HepG2 (cell line): Measurements from ENCODE around the gene GNA12. TPM values are rescaled to one million over a fixed set of nuclear protein-coding genes. Genes with fewer than 3 reads are reported as not detected.

Experiments used
- ATAC-seq: fragments of 200-7000 bp; cut with Tn5 transposase; 3 replicates; pipeline ENCODE4 v1.9.1; 2020; ENCODE audit warnings: mild to moderate bottlenecking, moderate library complexity
- BruUV-seq: library from RNA; stranded (reverse); fragments of 400-500 nt; replicated peaks from 2 replicates; lab custom pipeline; 2021; lab: Mats Ljungman, UMichigan
- CTCF ChIA-PET: fragments of 300-600 bp; formaldehyde crosslinking; extraction: SDS; loops from one replicate; lab custom pipeline; 2021; ENCODE audit warnings: low total read pairs, inconsistent platforms, low intra/inter-chr PET ratio; lab: Yijun Ruan, JAX
- POLR2A ChIA-PET: fragments of 350-600 bp; sonication (Branson Sonifier 250); formaldehyde crosslinking; loops from one replicate; lab custom pipeline; 2020; ENCODE audit warnings: antibody characterized with exemption, inconsistent platforms; lab: Yijun Ruan, JAX
- DNase-seq: peaks from one replicate; pipeline ENCODE4 v3.0.0-alpha.2; 2015; ENCODE audit warnings: low spot score
- FAIRE-seq: peaks from 3 replicates; lab custom pipeline; 2011; peaks lifted over from hg19 to GRCh38; lab: Jason Lieb, UNC
- H2AFZ ChIP-seq: one replicate; pipeline ENCODE4 v1.6.1; 2011; ENCODE audit warnings: low read length, inconsistent platforms
- H3K27ac ChIP-seq: fragments of 300-600 bp; 3 replicates; pipeline ENCODE4 v1.8.0; 2011; ENCODE audit warnings: mixed run types, mild to moderate bottlenecking, mixed read lengths, low read length, inconsistent platforms; ENCODE audit not compliant: insufficient read depth; ENCODE audit errors: extremely low read length
- H3K27me3 ChIP-seq, 2 experiments: fragments of 200-600 bp in 1 of 2; 2 replicates in 1 of 2; 3 replicates in 1 of 2; pipeline versions ENCODE4 v1.6.0 to v1.8.0; 2011; ENCODE audit warnings: low read length in 2 of 2, mild to moderate bottlenecking in 2 of 2, moderate library complexity in 2 of 2, inconsistent platforms in 1 of 2; ENCODE audit not compliant: insufficient read depth in 2 of 2, control insufficient read depth in 1 of 2
- H3K36me3 ChIP-seq, 2 experiments: fragments of 200-600 bp in 1 of 2; replicated peaks in 1 of 2; 2 replicates in 1 of 2; 3 replicates in 1 of 2; pipeline versions ENCODE4 v1.5.1 to v1.8.0; 2011; ENCODE audit warnings: low read length in 2 of 2, inconsistent platforms in 1 of 2; ENCODE audit not compliant: insufficient read depth in 2 of 2, control insufficient read depth in 1 of 2
- H3K4me1 ChIP-seq: 2 replicates; pipeline ENCODE4 v1.5.1; 2012; ENCODE audit warnings: low read length, inconsistent platforms; ENCODE audit not compliant: insufficient read depth
- H3K4me2 ChIP-seq: 2 replicates; pipeline ENCODE4 v1.6.0; 2011; ENCODE audit warnings: low read depth, low read length, inconsistent platforms
- H3K4me3 ChIP-seq, 3 experiments: fragments of 200-600 bp in 1 of 3; sonication (generic), shearing (Covaris generic) in 1 of 3; replicated peaks in 1 of 3; 2 replicates each; pipeline ENCODE4 v1.5.1; 2011 to 2016; ENCODE audit warnings: low read length in 3 of 3, inconsistent platforms in 2 of 3, low read depth in 2 of 3, mild to moderate bottlenecking in 2 of 3, control low read depth in 1 of 3, mixed read lengths in 1 of 3; ENCODE audit not compliant: insufficient read depth in 1 of 3
- H3K79me2 ChIP-seq: one replicate; pipeline ENCODE4 v1.6.1; 2011; ENCODE audit warnings: low read length, inconsistent platforms; ENCODE audit not compliant: insufficient read depth
- H3K9ac ChIP-seq: 2 replicates; pipeline ENCODE4 v1.6.0; 2011; ENCODE audit warnings: mild to moderate bottlenecking, low read depth, low read length, inconsistent platforms; ENCODE audit not compliant: insufficient read depth
- H3K9me3 ChIP-seq: 2 replicates; pipeline ENCODE4 v1.5.1; 2012; ENCODE audit warnings: mild to moderate bottlenecking, low read length
- H4K20me1 ChIP-seq: 2 replicates; pipeline ENCODE4 v1.6.0; 2011; ENCODE audit warnings: inconsistent platforms, mild to moderate bottlenecking, low read length, moderate library complexity; ENCODE audit not compliant: insufficient read depth
- AGO1 ChIP-seq: fragments of 200-400 bp; formaldehyde crosslinking; IDR thresholded peaks from 2 replicates; pipeline ENCODE4 v1.6.1; 2017; ENCODE audit warnings: mild to moderate bottlenecking, low read depth, low read length, moderate library complexity; ENCODE audit not compliant: poor library complexity, severe bottlenecking
- RFX3 ChIP-seq: IDR thresholded peaks from 2 replicates; pipeline ENCODE4 v1.6.1; 2016; ENCODE audit warnings: missing biosample characterization, missing genetic modification reagents
- SOX5 ChIP-seq: IDR thresholded peaks from 2 replicates; pipeline ENCODE4 v1.6.1; 2016; ENCODE audit warnings: borderline replicate concordance
- WGBS: methylation state at CpG from one replicate; pipeline ENCODE4 v1.1.6; 2017; ENCODE audit warnings: low lambda C conversion rate; 5-methylcytosine and 5-hydroxymethylcytosine counted together
- in situ Hi-C: cut with HindIII; loops from 2 replicates; pipeline ENCODE4 v1.10.0; 2017; ENCODE audit warnings: low pct_unique_long_range_greater_than_20kb; ENCODE audit not compliant: extremely low pct_ligation_motif_present
- intact Hi-C: fragments of 100-400 bp; cut with micrococcal nuclease; formaldehyde crosslinking; loops from one replicate; pipeline ENCODE4 v1.10.0; 2022; ENCODE audit not compliant: unreplicated experiment
- polyA plus RNA-seq, 8 experiments: library from polyadenylated mRNA; depleted of rRNA in 3 of 8; stranded (reverse) in 7 of 8; unstranded in 1 of 8; fragments of >200 nt; fragmentation: Illumina TruSeq in 4 of 8; extraction: Trizol in 4 of 8; gene quantifications; 2 replicates each; pipeline versions ENCODE4 v1.2.1 to v1.2.3, GENCODE V29; 2011 to 2016; ENCODE audit warnings: low read depth in 4 of 8, missing spikeins in 1 of 8, mixed read lengths in 1 of 8; ENCODE audit not compliant: insufficient read depth in 1 of 8
- total RNA-seq, 5 experiments: library from RNA; depleted of rRNA; stranded (reverse); fragments of >200 nt; fragmentation: Illumina TruSeq; extraction: Trizol; gene quantifications; 2 replicates each; pipeline ENCODE4 v1.2.3, GENCODE V29; 2016; ENCODE audit warnings: low read depth in 1 of 5
- TF ChIP-seq, protein P1 (sequence below): sonication (generic); formaldehyde crosslinking; IDR thresholded peaks from 2 replicates; pipeline ENCODE4 v1.4.0; 2020; ENCODE audit warnings: missing genetic modification reagents, mild to moderate bottlenecking, borderline replicate concordance
- TF ChIP-seq, protein P2 (sequence below): sonication (generic); formaldehyde crosslinking; IDR thresholded peaks from 2 replicates; pipeline ENCODE4 v1.5.0; 2020; ENCODE audit warnings: missing genetic modification reagents
- TF ChIP-seq, protein P3 (sequence below): sonication (generic); formaldehyde crosslinking; conservative IDR thresholded peaks from 2 replicates; pipeline ENCODE4 v1.5.0; 2020; ENCODE audit warnings: missing genetic modification reagents
- TF ChIP-seq, protein P4 (sequence below): sonication (generic); formaldehyde crosslinking; IDR thresholded peaks from 2 replicates; pipeline ENCODE4 v1.5.0; 2020; ENCODE audit warnings: mild to moderate bottlenecking, missing genetic modification reagents, borderline replicate concordance

Gene GNA12
- total and polyA plus RNA-seq, 2 of the 13 experiments (the other 11 are each of a cell fraction or from before 2014, with no cell fraction given), result 16.2 to 50.9 TPM

GRCh38 chr7:2879354-2879753, 35.2 kb upstream of the GNA12 start (continued):
- TF ChIP-seq, protein P1, sequence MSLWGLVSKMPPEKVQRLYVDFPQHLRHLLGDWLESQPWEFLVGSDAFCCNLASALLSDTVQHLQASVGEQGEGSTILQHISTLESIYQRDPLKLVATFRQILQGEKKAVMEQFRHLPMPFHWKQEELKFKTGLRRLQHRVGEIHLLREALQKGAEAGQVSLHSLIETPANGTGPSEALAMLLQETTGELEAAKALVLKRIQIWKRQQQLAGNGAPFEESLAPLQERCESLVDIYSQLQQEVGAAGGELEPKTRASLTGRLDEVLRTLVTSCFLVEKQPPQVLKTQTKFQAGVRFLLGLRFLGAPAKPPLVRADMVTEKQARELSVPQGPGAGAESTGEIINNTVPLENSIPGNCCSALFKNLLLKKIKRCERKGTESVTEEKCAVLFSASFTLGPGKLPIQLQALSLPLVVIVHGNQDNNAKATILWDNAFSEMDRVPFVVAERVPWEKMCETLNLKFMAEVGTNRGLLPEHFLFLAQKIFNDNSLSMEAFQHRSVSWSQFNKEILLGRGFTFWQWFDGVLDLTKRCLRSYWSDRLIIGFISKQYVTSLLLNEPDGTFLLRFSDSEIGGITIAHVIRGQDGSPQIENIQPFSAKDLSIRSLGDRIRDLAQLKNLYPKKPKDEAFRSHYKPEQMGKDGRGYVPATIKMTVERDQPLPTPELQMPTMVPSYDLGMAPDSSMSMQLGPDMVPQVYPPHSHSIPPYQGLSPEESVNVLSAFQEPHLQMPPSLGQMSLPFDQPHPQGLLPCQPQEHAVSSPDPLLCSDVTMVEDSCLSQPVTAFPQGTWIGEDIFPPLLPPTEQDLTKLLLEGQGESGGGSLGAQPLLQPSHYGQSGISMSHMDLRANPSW, result no peak

- no peak overlapping the region for H3K9ac ChIP-seq
- FAIRE-seq, result no peak
- TF ChIP-seq AGO1, result no peak
- TF ChIP-seq SOX5 (CRISPR knock-in tag), result no peak
- TF ChIP-seq, protein P2, sequence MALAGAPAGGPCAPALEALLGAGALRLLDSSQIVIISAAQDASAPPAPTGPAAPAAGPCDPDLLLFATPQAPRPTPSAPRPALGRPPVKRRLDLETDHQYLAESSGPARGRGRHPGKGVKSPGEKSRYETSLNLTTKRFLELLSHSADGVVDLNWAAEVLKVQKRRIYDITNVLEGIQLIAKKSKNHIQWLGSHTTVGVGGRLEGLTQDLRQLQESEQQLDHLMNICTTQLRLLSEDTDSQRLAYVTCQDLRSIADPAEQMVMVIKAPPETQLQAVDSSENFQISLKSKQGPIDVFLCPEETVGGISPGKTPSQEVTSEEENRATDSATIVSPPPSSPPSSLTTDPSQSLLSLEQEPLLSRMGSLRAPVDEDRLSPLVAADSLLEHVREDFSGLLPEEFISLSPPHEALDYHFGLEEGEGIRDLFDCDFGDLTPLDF (CRISPR knock-in tag), result no peak
- no peak for TF ChIP-seq RFX3
- TF ChIP-seq, protein P3, sequence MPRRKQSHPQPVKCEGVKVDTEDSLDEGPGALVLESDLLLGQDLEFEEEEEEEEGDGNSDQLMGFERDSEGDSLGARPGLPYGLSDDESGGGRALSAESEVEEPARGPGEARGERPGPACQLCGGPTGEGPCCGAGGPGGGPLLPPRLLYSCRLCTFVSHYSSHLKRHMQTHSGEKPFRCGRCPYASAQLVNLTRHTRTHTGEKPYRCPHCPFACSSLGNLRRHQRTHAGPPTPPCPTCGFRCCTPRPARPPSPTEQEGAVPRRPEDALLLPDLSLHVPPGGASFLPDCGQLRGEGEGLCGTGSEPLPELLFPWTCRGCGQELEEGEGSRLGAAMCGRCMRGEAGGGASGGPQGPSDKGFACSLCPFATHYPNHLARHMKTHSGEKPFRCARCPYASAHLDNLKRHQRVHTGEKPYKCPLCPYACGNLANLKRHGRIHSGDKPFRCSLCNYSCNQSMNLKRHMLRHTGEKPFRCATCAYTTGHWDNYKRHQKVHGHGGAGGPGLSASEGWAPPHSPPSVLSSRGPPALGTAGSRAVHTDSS (CRISPR knock-in tag), result no peak
- TF ChIP-seq, protein P4, sequence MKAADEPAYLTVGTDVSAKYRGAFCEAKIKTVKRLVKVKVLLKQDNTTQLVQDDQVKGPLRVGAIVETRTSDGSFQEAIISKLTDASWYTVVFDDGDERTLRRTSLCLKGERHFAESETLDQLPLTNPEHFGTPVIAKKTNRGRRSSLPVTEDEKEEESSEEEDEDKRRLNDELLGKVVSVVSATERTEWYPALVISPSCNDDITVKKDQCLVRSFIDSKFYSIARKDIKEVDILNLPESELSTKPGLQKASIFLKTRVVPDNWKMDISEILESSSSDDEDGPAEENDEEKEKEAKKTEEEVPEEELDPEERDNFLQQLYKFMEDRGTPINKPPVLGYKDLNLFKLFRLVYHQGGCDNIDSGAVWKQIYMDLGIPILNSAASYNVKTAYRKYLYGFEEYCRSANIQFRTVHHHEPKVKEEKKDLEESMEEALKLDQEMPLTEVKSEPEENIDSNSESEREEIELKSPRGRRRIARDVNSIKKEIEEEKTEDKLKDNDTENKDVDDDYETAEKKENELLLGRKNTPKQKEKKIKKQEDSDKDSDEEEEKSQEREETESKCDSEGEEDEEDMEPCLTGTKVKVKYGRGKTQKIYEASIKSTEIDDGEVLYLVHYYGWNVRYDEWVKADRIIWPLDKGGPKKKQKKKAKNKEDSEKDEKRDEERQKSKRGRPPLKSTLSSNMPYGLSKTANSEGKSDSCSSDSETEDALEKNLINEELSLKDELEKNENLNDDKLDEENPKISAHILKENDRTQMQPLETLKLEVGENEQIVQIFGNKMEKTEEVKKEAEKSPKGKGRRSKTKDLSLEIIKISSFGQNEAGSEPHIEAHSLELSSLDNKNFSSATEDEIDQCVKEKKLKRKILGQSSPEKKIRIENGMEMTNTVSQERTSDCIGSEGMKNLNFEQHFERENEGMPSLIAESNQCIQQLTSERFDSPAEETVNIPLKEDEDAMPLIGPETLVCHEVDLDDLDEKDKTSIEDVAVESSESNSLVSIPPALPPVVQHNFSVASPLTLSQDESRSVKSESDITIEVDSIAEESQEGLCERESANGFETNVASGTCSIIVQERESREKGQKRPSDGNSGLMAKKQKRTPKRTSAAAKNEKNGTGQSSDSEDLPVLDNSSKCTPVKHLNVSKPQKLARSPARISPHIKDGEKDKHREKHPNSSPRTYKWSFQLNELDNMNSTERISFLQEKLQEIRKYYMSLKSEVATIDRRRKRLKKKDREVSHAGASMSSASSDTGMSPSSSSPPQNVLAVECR, result no peak
- TF ChIP-seq, protein P1, result no peak
Observed at GRCh38 chr7:2878306-2878705, 34.2 kb upstream of the GNA12 start.

More at GRCh38 chr7:2878306-2878705, 34.2 kb upstream of the GNA12 start:
- Histone ChIP-seq H3K9me3 (no peaks in the 10 kb centered on the region), H3K4me3 (no peak overlapping the region), H3K27me3 (peaks cover 2 to 16% of the 10 kb centered on the region in 2 experiments; a peak in 3 of 5 replicates), H2AFZ (no peak overlapping the region), H3K4me1 (peaks cover 5% of the 10 kb centered on the region; the same call in 1 of the 2 replicates), H3K4me2 (no peak overlapping the region), H4K20me1 (no peaks in the 10 kb centered on the region), H3K27ac (no peak overlapping the region), H3K79me2 (no peaks in the 10 kb centered on the region), H3K36me3 (no peaks in the 10 kb centered on the region)
- BruUV-seq, result no TSS peak
- ATAC-seq (no peak), DNase-seq (no peak)
- ChIA-PET POLR2A (no interaction called here), CTCF (no interaction called here)
- in situ Hi-C loops (loop anchor here (25.0 kb wide), 2 partner anchors 509 to 784 kb away; no protein-coding TSS in a partner anchor), intact Hi-C loops (no loop called here)
- WGBS, result 30% methylated on average over 3 of the region's 3 CpGs
